Glomerular visceral epithelial cell (primary cell): ENCODE data around the gene SOCS1.
"Not testable (repeated sequence)": the region's sequence is repeated elsewhere in the genome, so short reads cannot be mapped to it uniquely, and the experiment has no call there.

ENCODE experiments used
- DNase-seq: peaks from one replicate; pipeline ENCODE4 v3.0.0-alpha.2; 2016; ENCODE audit errors: extremely low spot score

The SOCS1 gene

GRCh38 chr16:11255737-11256660 lies at the start of gene SOCS1:
Gene SOCS1 (minus strand): TSS chr16:11256204. CDS start chr16:11255478, 726 bp downstream.
- DNase-seq = peak; percentile 89

GRCh38 chr16:11303405-11304138 lies 47.6 kb upstream of the SOCS1 start:
- DNase-seq = no peak

GRCh38 chr16:11302977-11303376 lies 47.0 kb upstream of the SOCS1 start:
- DNase-seq = no peak

- DNase-seq = no peak
Measured at GRCh38 chr16:11301645-11302501, 45.9 kb upstream of the SOCS1 start.

GRCh38 chr16:11300560-11300892 lies 44.5 kb upstream of the SOCS1 start:
- DNase-seq = no peak

GRCh38 chr16:11299865-11300559 lies 44.0 kb upstream of the SOCS1 start:
- DNase-seq = no peak

- DNase-seq = not testable (repeated sequence)
Measured at GRCh38 chr16:11298950-11299547, 43.0 kb upstream of the SOCS1 start.

GRCh38 chr16:11298143-11298900 lies 42.3 kb upstream of the SOCS1 start:
- DNase-seq = no peak

GRCh38 chr16:11297492-11298142 lies 41.6 kb upstream of the SOCS1 start:
- peak; percentile 87 for DNase-seq

- no peak for DNase-seq
Measured at GRCh38 chr16:11296706-11297491, 40.9 kb upstream of the SOCS1 start.

GRCh38 chr16:11296351-11296705 lies 40.3 kb upstream of the SOCS1 start:
- DNase-seq = no peak

GRCh38 chr16:11295672-11296071 lies 39.7 kb upstream of the SOCS1 start:
- no peak for DNase-seq

GRCh38 chr16:11292076-11292748 lies 36.2 kb upstream of the SOCS1 start:
- DNase-seq = no peak

- DNase-seq = no peak
Measured at GRCh38 chr16:11291091-11291703, 35.2 kb upstream of the SOCS1 start.

- DNase-seq = no peak
Measured at GRCh38 chr16:11290102-11290893, 34.3 kb upstream of the SOCS1 start.

GRCh38 chr16:11289696-11290095 lies 33.7 kb upstream of the SOCS1 start:
- DNase-seq = not testable (repeated sequence)

GRCh38 chr16:11289202-11289601 lies 33.2 kb upstream of the SOCS1 start:
- DNase-seq = no peak
